A673 (cell line): ENCODE data around the gene LRP1B.

Source experiments
- CTCF ChIP-seq: fragments of 300-800, 200-600 bp; sonication (generic); conservative IDR thresholded peaks from 2 replicates; pipeline ENCODE4 v1.5.1; 2017; ENCODE audit warnings: low read depth, mild to moderate bottlenecking, antibody characterized with exemption, low read length, moderate library complexity, mixed read lengths
- EZH2 ChIP-seq: fragments of 200-600 bp; sonication (generic); IDR thresholded peaks from 2 replicates; pipeline ENCODE4 v1.6.1; 2017; ENCODE audit warnings: borderline replicate concordance, low read depth, mild to moderate bottlenecking, mixed read lengths, antibody characterized with exemption, low read length; ENCODE audit not compliant: poor library complexity, severe bottlenecking

DNA sequence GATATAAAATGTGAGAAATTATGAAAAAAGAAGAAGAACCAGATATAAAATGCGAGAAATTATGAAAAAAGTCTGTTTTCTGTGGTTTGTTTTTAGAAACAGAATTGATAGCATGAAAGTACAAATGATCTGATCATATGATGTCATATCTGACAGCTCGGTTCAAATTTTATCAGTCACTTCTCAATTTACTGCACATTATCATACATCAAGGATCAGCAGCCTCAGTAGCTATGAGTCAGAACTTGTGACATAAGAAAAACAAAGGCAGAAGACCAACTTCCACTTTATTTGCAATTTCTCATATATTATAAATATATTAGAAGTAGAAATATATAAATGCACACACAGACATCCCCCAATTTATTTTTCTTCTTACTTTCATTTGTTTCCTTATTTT lies 634.0 kb downstream of the LRP1B start:
- TF ChIP-seq EZH2: no peak
- TF ChIP-seq CTCF: no peak
